Measurements from ENCODE around the gene ANKRD63. TPM values are rescaled to one million over a fixed set of nuclear protein-coding genes. Genes with fewer than 3 reads are reported as not detected.
A peak's percentile ranks its signal among the peaks of the same experiment; 100 is the strongest.

The ANKRD63 gene
- total and polyA plus RNA-seq, 2 of the 8 experiments (the other 6 are each of a cell fraction or from before 2014, with no cell fraction given), result 0.18 to 0.26 TPM

DNA sequence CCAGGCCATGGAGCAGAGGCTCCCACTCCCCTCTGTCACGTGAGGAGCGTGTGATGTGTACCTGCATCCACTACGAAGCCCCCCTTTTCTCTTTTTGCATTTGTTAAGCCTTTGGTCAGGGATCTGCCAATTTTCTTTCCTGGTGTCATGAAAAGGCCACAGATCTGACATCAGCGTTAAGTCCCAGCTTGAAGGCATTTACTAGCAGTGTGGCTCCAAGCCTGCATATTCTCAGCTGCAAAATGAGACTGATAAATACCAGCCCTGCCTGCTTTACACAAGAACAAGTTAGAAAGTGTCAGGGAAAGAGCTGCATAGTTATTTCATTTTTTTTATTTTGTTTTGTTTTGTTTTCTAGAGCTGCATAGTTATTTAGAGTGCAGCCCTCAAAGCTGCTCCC is 2.3 kb upstream of the ANKRD63 start:
- peaks cover 0 to 15% (median 0%) of the 10 kb centered on the region in 4 experiments; a peak in 1 of 8 replicates for H3K36me3 ChIP-seq (ENCODE audit: control insufficient read depth in 2 of 4, insufficient read depth in 4 of 4, low read length in 3 of 4)
- H2BK120ac ChIP-seq (replicated peaks; ENCODE audit: low read depth, low read length), result no peak overlapping the region
- H3K9ac ChIP-seq (replicated peaks in 1 of 4; ENCODE audit: extremely low read depth in 1 of 4, low read depth in 3 of 4, low read length in 3 of 4), result no peak overlapping the region
- H4K91ac ChIP-seq (replicated peaks; ENCODE audit: insufficient read length, low read length), result no peak overlapping the region
- FAIRE-seq (peak; percentile 24), DNase-seq (ENCODE audit: low read depth in 1 of 2, low spot score in 2 of 2) (no peak)
- no peak overlapping the region for H3K56ac ChIP-seq (replicated peaks; ENCODE audit: insufficient read length, low read depth, low read length)
- ChIA-PET CTCF (ENCODE audit: partially characterized antibody) (interaction anchor here (0.6 to 16.2 kb wide), 10 partner anchors 12 to 233 kb away, joined by 3 to 518 read pairs (median 4); partner anchors contain the start of genes CCDC9B, INAFM2, PAK6 and PLCB2), POLR2A (ENCODE audit: partially characterized antibody) (interaction anchor here (0.9 to 2.3 kb wide), 10 partner anchors 11 to 233 kb away, joined by 3 to 9 read pairs (median 6); partner anchors contain the start of genes INAFM2 and PLCB2)
- H2AK5ac ChIP-seq (ENCODE audit: low read depth, low read length), result peak overlapping the region; percentile 75; the same call in 1 of the 2 replicates
- no peaks in the 10 kb centered on the region for H3K9me3 ChIP-seq (ENCODE audit: insufficient read depth in 2 of 2, low read depth in 1 of 2, low read length in 1 of 2)
- 50% methylated on average over 4 of the region's 4 CpGs; no CpG with 5 or more reads in 1 of the 2 experiments for WGBS, 2 experiments (ENCODE audit: extremely low coverage in 1 of 2, insufficient coverage in 1 of 2, insufficient read length in 1 of 2, insufficient replicate concordance in 2 of 2, low coverage in 1 of 2, low lambda C conversion rate in 2 of 2, missing lambda C conversion rate in 1 of 2)
- no peak overlapping the region; the same call in 1 of the 2 replicates for H3K18ac ChIP-seq (ENCODE audit: extremely low read depth, low read length)
- H2BK12ac ChIP-seq (ENCODE audit: low read depth, low read length), result no peak overlapping the region
- H2BK15ac ChIP-seq (ENCODE audit: low read length), result 0 out of 2 replicates have a peak overlapping the region, but pooled peaks have one; percentile 1
- H3K79me2 ChIP-seq (ENCODE audit: control insufficient read depth in 1 of 2, insufficient read depth in 2 of 2, low read length in 2 of 2), result no peaks in the 10 kb centered on the region
- H3K4ac ChIP-seq (replicated peaks; ENCODE audit: insufficient read length, low read depth, low read length), result no peak overlapping the region
- H4K8ac ChIP-seq (ENCODE audit: extremely low read depth, insufficient read depth, low read length), result no peak overlapping the region
- no peaks in the 10 kb centered on the region for H4K20me1 ChIP-seq (replicated peaks in 1 of 2; ENCODE audit: control insufficient read depth in 1 of 2, insufficient read depth in 2 of 2, low read length in 2 of 2)
- H3K4me3 ChIP-seq (ENCODE audit: extremely low read depth in 1 of 4, insufficient read depth in 2 of 4, low read depth in 3 of 4, low read length in 4 of 4), result no peak overlapping the region
- peak overlapping the region in 1 of 2 experiments; percentile 18; a peak in 1 of 4 replicates for H3K4me2 ChIP-seq (ENCODE audit: insufficient read depth in 1 of 2, low read depth in 2 of 2, low read length in 2 of 2)
- H3K23me2 ChIP-seq (ENCODE audit: low read depth, low read length), result peaks cover 22% of the 10 kb centered on the region; the same call in 1 of the 2 replicates
- H3K79me1 ChIP-seq (ENCODE audit: low read depth, low read length), result no peaks in the 10 kb centered on the region; the same call in 1 of the 2 replicates
- no peak overlapping the region for H2AFZ ChIP-seq (ENCODE audit: low read length)
- H3K14ac ChIP-seq (ENCODE audit: insufficient read length), result no peak overlapping the region
- peaks cover 17 to 43% (median 32%) of the 10 kb centered on the region in 4 experiments for H3K4me1 ChIP-seq (replicated peaks in 1 of 4; ENCODE audit: control insufficient read depth in 3 of 4, insufficient read depth in 4 of 4, low read length in 3 of 4)
- no peak overlapping the region for H4K5ac ChIP-seq (ENCODE audit: insufficient read length, low read depth, low read length)
- H3K27ac ChIP-seq (ENCODE audit: low read depth, low read length), result no peak overlapping the region
- H2BK20ac ChIP-seq (ENCODE audit: low read length), result no peak overlapping the region
- H3K27me3 ChIP-seq (replicated peaks in 1 of 4; ENCODE audit: control insufficient read depth in 3 of 4, extremely low read depth in 1 of 4, insufficient read depth in 3 of 4, low read length in 3 of 4), result peaks cover 41 to 67% (median 56%) of the 10 kb centered on the region in 4 experiments
- no peak overlapping the region for H3K23ac ChIP-seq (ENCODE audit: insufficient read length)
- no peak overlapping the region; the same call in 1 of the 2 replicates for H2BK5ac ChIP-seq (ENCODE audit: low read depth, low read length)
- TF ChIP-seq JUND (IDR thresholded peaks at IDR 0.05; ENCODE audit: low read length) (no peak), RNF2 (IDR thresholded peaks at IDR 0.05; ENCODE audit: borderline replicate concordance, low read depth, low read length, missing control alignments, poor library complexity, severe bottlenecking) (no peak), EP300 (IDR thresholded peaks at IDR 0.05; ENCODE audit: borderline replicate concordance in 1 of 2, low read depth in 2 of 2, low read length in 2 of 2) (no peak), CTBP2 (IDR thresholded peaks at IDR 0.05; ENCODE audit: borderline replicate concordance, insufficient read depth, insufficient read length, low read length) (no peak), YY1 (IDR thresholded peaks at IDR 0.05; ENCODE audit: low read depth, low read length) (no peak), RAD21 (IDR thresholded peaks at IDR 0.05 in 1 of 2, conservative IDR thresholded peaks at IDR 0.05 in 1 of 2; ENCODE audit: low read depth in 2 of 2, low read length in 2 of 2) (no peak), CREB1 (IDR thresholded peaks at IDR 0.05) (no peak)
- TF ChIP-seq, protein P1, sequence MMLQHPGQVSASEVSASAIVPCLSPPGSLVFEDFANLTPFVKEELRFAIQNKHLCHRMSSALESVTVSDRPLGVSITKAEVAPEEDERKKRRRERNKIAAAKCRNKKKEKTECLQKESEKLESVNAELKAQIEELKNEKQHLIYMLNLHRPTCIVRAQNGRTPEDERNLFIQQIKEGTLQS (IDR thresholded peaks at IDR 0.05; ENCODE audit: insufficient read depth, low read depth, low read length), result no peak
- TF ChIP-seq, protein P2, sequence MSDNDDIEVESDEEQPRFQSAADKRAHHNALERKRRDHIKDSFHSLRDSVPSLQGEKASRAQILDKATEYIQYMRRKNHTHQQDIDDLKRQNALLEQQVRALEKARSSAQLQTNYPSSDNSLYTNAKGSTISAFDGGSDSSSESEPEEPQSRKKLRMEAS (IDR thresholded peaks at IDR 0.05), result no peak

Data from H1 (cell line).